HL-60 (cell line): ENCODE results near the gene GTF2E1.

Experiments
- DNase-seq, 2 experiments: peaks; one replicate each; pipeline ENCODE4 v3.0.0-alpha.2; 2010 to 2020; ENCODE audit warnings: low read depth in 1 of 2, low spot score in 1 of 2
- H3K27ac ChIP-seq: fragments of 250-450 bp; sonication (Bioruptor Pico); replicated peaks from 2 replicates; pipeline ENCODE4 v1.5.1; 2020; ENCODE audit warnings: mild to moderate bottlenecking, moderate library complexity
- H3K27me3 ChIP-seq: fragments of 250-450 bp; sonication (Bioruptor Pico); 2 replicates; pipeline ENCODE4 v1.5.1; 2021; ENCODE audit warnings: mild to moderate bottlenecking, moderate library complexity; ENCODE audit not compliant: insufficient read depth, poor library complexity, severe bottlenecking
- H3K4me3 ChIP-seq: replicated peaks from 2 replicates; pipeline ENCODE4 v1.5.1; 2011; ENCODE audit warnings: mild to moderate bottlenecking, control low read depth, low read length; ENCODE audit not compliant: insufficient read depth
- CTCF ChIP-seq: IDR thresholded peaks from one replicate; pipeline ENCODE4 v1.5.1; 2011; ENCODE audit warnings: low read length, control low read depth, inconsistent platforms; ENCODE audit not compliant: insufficient read depth
- GABPA ChIP-seq: IDR thresholded peaks from 2 replicates; pipeline ENCODE4 v1.6.1; 2012; ENCODE audit warnings: low read depth
- POLR2AphosphoS5 ChIP-seq: IDR thresholded peaks from 2 replicates; pipeline ENCODE4 v1.6.1; 2012; ENCODE audit warnings: low read depth
- REST ChIP-seq: IDR thresholded peaks from 2 replicates; pipeline ENCODE4 v1.6.1; 2012; ENCODE audit warnings: low read depth; ENCODE audit not compliant: insufficient replicate concordance
- SPI1 ChIP-seq: IDR thresholded peaks from 2 replicates; pipeline ENCODE4 v1.6.1; 2012; ENCODE audit warnings: low read depth, mild to moderate bottlenecking, borderline replicate concordance

Gene GTF2E1

GRCh38 chr3:120802916-120803315, 60.4 kb downstream of the GTF2E1 start:
- peaks cover 2% of the 10 kb centered on the region for H3K27me3 ChIP-seq
- no peak overlapping the region for H3K27ac ChIP-seq
- TF ChIP-seq REST = no peak
- TF ChIP-seq POLR2AphosphoS5 = no peak
- no peak for TF ChIP-seq SPI1
- no peak overlapping the region for H3K4me3 ChIP-seq
- no peak for DNase-seq

- no peak for DNase-seq
- Histone ChIP-seq H3K27me3 (no peaks in the 10 kb centered on the region), H3K27ac (no peak overlapping the region), H3K4me3 (no peak overlapping the region)
- TF ChIP-seq REST = no peak
- TF ChIP-seq CTCF = no peak
- no peak for TF ChIP-seq POLR2AphosphoS5
- no peak for TF ChIP-seq GABPA
- TF ChIP-seq SPI1 = no peak
Measured at GRCh38 chr3:120816728-120817127, 74.2 kb downstream of the GTF2E1 start.

- no peak for DNase-seq
- no peak overlapping the region for H3K4me3 ChIP-seq
Measured at GRCh38 chr3:120820748-120821147, 78.2 kb downstream of the GTF2E1 start.

More at GRCh38 chr3:120820748-120821147, 78.2 kb downstream of the GTF2E1 start:
- TF ChIP-seq CTCF (no peak), POLR2AphosphoS5 (no peak), SPI1 (no peak), GABPA (no peak), REST (no peak)
- Histone ChIP-seq H3K27me3 (no peaks in the 10 kb centered on the region), H3K27ac (no peak overlapping the region)
